Measurements from ENCODE around the gene SCAMP4.

SCAMP4 gene

GRCh38 chr19:1922803-1923202, 17.6 kb downstream of the SCAMP4 start:
- TF ChIP-seq TEAD4 (IDR thresholded peaks at IDR 0.05), result no peak
- TF ChIP-seq EP300 (IDR thresholded peaks at IDR 0.05; ENCODE audit: borderline replicate concordance), result no peak
- no peak for TF ChIP-seq TCF12 (IDR thresholded peaks at IDR 0.05; ENCODE audit: low read depth)
- TF ChIP-seq CREB1 (IDR thresholded peaks at IDR 0.05; ENCODE audit: low read depth), result no peak
- no peak for TF ChIP-seq NFIC (IDR thresholded peaks at IDR 0.05)
- TF ChIP-seq ZBTB7A (IDR thresholded peaks at IDR 0.05; ENCODE audit: low read depth), result no peak
- TF ChIP-seq CEBPB (IDR thresholded peaks at IDR 0.05), result no peak
- TF ChIP-seq MAX (IDR thresholded peaks at IDR 0.05), result no peak
- no peak for TF ChIP-seq YY1 (IDR thresholded peaks at IDR 0.05; ENCODE audit: low read depth)
- TF ChIP-seq REST (IDR thresholded peaks at IDR 0.05; ENCODE audit: low read depth), result no peak
- no peak for TF ChIP-seq EGR1 (IDR thresholded peaks at IDR 0.05)
- no peak for TF ChIP-seq USF1 (IDR thresholded peaks at IDR 0.05)
- no peak for TF ChIP-seq FOXM1 (IDR thresholded peaks at IDR 0.05; ENCODE audit: borderline replicate concordance, low read depth)
- no peak for TF ChIP-seq RAD21 (IDR thresholded peaks at IDR 0.05; ENCODE audit: low read depth)
- no peak for TF ChIP-seq TAF1 (IDR thresholded peaks at IDR 0.05; ENCODE audit: low read depth)

- no peak for TF ChIP-seq EP300 (IDR thresholded peaks at IDR 0.05; ENCODE audit: borderline replicate concordance)
These were observed 18.1 kb downstream of the SCAMP4 start for GRCh38 chr19:1923319-1923718.

GRCh38 chr19:1924320-1924961, 19.2 kb downstream of the SCAMP4 start:
- no peak for TF ChIP-seq REST (IDR thresholded peaks at IDR 0.05; ENCODE audit: low read depth)
- TF ChIP-seq RAD21 (IDR thresholded peaks at IDR 0.05; ENCODE audit: low read depth), result no peak
- TF ChIP-seq MAX (IDR thresholded peaks at IDR 0.05), result no peak
- TF ChIP-seq ZBTB7A (IDR thresholded peaks at IDR 0.05; ENCODE audit: low read depth), result no peak
- no peak for TF ChIP-seq EP300 (IDR thresholded peaks at IDR 0.05; ENCODE audit: borderline replicate concordance)
- no peak for TF ChIP-seq TEAD4 (IDR thresholded peaks at IDR 0.05)

- TF ChIP-seq RAD21 (IDR thresholded peaks at IDR 0.05; ENCODE audit: low read depth), result no peak
- no peak for TF ChIP-seq TAF1 (IDR thresholded peaks at IDR 0.05; ENCODE audit: low read depth)
- TF ChIP-seq NFIC (IDR thresholded peaks at IDR 0.05), result no peak
- TF ChIP-seq MAX (IDR thresholded peaks at IDR 0.05), result no peak
- no peak for TF ChIP-seq REST (IDR thresholded peaks at IDR 0.05; ENCODE audit: low read depth)
- no peak for TF ChIP-seq TEAD4 (IDR thresholded peaks at IDR 0.05)
- no peak for TF ChIP-seq USF1 (IDR thresholded peaks at IDR 0.05)
- no peak for TF ChIP-seq CEBPB (IDR thresholded peaks at IDR 0.05)
These were observed 20.3 kb downstream of the SCAMP4 start for GRCh38 chr19:1925544-1925943.

Measured in Ishikawa (cell line).